GM18505 (cell line): ENCODE results near the gene MTFR1L.

Source experiments
- ATAC-seq: cut with Tn5 transposase; IDR thresholded peaks from one replicate; pipeline ENCODE4 v1.9.1; 2021; ENCODE audit not compliant: unreplicated experiment
- POLR2A ChIP-seq: IDR thresholded peaks from 4 replicates; pipeline ENCODE4 v1.6.1; 2011; ENCODE audit warnings: borderline replicate concordance; ENCODE audit not compliant: insufficient read depth, insufficient read length; ENCODE audit errors: extremely low read depth

The MTFR1L gene

GRCh38 chr1:25854554-25854953, 34.8 kb downstream of the MTFR1L start:
- ATAC-seq, result no peak
- TF ChIP-seq POLR2A, result no peak

GRCh38 chr1:25856856-25857255, 37.1 kb downstream of the MTFR1L start:
- ATAC-seq, result no peak
- TF ChIP-seq POLR2A, result no peak

- ATAC-seq, result no peak
- TF ChIP-seq POLR2A, result no peak
Observed at GRCh38 chr1:25858494-25858893, 38.7 kb downstream of the MTFR1L start.

- TF ChIP-seq POLR2A, result peak; percentile 93
- ATAC-seq, result peak; percentile 85
Observed at GRCh38 chr1:25858906-25859789, 39.4 kb downstream of the MTFR1L start, which contains the start of gene AUNIP. Gene AUNIP, minus strand, starts transcription at chr1:25859457. Its CDS starts 100 bp downstream, at chr1:25859357.

- no peak for TF ChIP-seq POLR2A
- ATAC-seq, result no peak
Observed at GRCh38 chr1:25861316-25862286, 41.8 kb downstream of the MTFR1L start.

GRCh38 chr1:25862785-25863485, 43.2 kb downstream of the MTFR1L start:
- no peak for TF ChIP-seq POLR2A
- no peak for ATAC-seq

GRCh38 chr1:25863486-25864262, 43.9 kb downstream of the MTFR1L start:
- TF ChIP-seq POLR2A, result no peak
- no peak for ATAC-seq

GRCh38 chr1:25864434-25864833, 44.7 kb downstream of the MTFR1L start:
- no peak for TF ChIP-seq POLR2A
- no peak for ATAC-seq

- ATAC-seq, result no peak
- no peak for TF ChIP-seq POLR2A
Observed at GRCh38 chr1:25866288-25866687, 46.5 kb downstream of the MTFR1L start.

GRCh38 chr1:25867210-25867991, 47.6 kb downstream of the MTFR1L start:
- TF ChIP-seq POLR2A, result no peak
- no peak for ATAC-seq

- no peak for ATAC-seq
- no peak for TF ChIP-seq POLR2A
Observed at GRCh38 chr1:25869909-25870606, 50.3 kb downstream of the MTFR1L start.
